HG03558 (cell line): ENCODE results near the gene ATP6V0A4.
"Not testable (repeated sequence)": the region's sequence is repeated elsewhere in the genome, so short reads cannot be mapped to it uniquely, and the experiment has no call there.

Experiments used
- ATAC-seq: cut with Tn5 transposase; IDR thresholded peaks from one replicate; pipeline ENCODE4 v1.9.1; 2021; ENCODE audit warnings: moderate number of reproducible peaks; ENCODE audit not compliant: unreplicated experiment; ENCODE audit errors: extremely low read depth

ATP6V0A4 gene

DNA sequence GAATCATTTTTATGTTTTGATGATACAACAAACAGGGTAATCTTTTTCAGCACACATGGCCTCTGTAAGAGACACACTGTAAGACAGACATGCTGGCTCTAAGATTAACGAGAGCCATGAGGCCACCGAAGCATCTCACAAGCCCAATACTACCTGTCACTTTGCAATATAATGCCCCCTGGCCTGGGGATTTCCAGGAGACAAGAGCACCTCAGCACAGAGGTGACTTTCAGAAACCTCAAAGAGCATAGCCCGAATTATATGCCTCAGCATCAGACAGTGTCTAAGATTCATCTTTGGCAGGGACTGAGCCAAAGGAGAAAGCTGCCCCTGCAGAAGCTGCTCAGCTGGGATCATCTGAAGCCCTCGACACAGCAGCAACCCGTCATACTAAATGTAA is 44.4 kb downstream of the ATP6V0A4 start:
- ATAC-seq = no peak

DNA sequence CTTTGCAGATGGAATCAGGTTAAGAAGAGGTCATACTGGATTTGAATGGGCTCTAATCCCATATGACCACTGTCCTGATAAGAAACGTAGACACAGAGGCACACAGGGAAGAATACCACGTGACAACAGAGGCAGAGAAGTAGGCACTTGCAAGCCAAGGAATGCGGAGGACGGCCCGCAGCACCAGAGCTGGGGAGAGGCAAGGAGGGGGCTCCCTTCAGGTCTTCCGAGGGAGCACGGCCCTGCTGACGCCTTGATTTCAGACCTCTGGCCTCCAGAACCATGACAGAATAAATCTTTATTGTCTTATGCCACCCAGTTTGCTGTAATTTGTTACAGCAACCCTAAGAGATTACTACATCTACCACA is 44.9 kb downstream of the ATP6V0A4 start:
- ATAC-seq = no peak

DNA sequence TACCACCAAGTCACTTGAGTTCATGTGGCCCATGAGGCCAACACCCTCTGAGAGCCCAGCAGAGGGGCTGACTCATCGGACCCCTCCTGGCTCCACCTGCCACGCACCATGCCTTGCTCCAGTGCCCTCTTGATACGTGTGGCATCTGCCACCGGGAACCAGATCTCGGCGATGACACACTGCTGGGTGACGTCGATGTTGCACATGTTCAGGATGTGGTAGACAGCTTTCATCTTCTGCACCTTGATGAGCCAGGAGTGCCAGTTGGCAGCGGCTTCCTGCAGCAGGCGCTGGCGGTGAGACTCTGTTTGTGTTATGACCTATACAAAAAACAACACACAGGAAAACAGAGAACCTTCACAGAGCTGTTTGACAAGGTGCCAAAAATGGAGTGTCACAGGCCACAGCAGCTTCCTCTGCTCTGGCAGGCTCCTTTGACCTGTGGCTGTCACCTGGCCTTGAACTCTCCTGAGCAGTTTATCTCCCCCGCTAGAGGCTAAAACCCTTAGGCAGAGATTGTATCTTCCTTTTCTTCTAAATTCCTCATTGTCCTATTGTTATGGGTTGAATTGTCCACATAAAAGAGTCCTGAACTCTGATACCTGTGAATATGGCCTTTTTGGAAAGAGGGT is 45.4 kb downstream of the ATP6V0A4 start:
- ATAC-seq = peak; percentile 57

DNA sequence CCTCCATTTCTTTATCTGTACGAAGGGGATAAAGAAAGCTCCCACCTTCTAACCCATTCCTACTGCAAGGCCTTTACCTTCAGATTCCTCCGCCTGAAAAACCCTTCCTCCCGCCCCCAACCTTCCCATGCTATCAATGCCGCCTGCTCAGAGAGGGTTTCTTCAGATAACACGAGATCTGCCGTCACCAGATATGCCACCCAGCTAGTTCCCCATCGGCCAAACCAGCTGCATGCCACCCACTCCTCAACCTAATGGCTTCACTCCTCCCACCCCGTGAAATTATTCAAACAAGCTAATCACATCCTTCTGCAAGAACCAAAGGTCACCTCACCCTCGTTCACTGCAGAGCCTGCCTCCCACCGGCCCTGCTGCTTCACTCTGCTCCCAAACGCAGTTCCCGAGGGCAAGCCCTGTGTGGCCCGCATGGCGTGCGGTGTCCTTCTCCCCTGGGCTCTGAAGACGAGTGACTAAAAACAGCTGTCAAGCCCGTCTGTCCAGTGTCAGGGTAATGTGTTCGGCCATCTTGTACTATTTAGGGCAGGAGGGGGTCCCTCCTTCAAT is 47.0 kb downstream of the ATP6V0A4 start:
- no peak for ATAC-seq

DNA sequence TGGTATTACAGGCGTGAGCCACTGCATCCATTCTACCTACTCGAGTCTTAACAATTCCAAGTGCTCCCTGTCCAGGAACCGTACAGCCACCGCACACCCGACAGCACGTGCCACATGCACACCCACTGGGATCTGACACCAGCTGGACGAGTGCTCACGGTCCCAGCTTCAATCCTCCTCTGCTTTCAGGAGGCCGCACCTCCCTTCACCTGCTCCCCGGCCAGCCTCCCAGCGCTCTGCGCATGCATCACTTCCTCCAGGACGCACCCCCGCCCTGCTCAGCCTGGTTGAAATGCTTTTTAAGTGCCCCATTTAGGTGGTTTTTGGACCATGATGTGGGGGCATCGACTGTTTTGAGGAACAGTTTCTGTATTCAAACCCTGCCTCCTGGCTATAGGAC is 47.5 kb downstream of the ATP6V0A4 start:
- ATAC-seq = no peak

DNA sequence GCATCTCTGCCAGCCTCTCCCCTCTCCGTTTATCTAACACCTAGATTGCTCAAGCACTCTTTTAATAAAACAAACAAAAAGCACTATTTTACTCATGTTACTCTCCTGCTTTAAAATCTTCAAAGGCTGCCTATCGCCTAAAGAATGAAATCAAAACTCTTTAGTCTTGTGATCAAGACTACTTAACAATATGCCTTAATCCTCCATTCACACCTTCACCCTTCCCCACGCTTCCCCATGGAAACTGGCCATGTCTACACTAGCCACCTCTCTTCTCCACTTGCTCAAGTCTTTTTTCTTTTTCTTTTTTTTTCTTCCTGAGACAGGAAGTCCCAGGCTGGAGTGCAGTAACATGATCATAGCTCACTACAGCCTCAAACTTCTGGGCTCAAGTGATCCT is 48.0 kb downstream of the ATP6V0A4 start:
- no peak for ATAC-seq

DNA sequence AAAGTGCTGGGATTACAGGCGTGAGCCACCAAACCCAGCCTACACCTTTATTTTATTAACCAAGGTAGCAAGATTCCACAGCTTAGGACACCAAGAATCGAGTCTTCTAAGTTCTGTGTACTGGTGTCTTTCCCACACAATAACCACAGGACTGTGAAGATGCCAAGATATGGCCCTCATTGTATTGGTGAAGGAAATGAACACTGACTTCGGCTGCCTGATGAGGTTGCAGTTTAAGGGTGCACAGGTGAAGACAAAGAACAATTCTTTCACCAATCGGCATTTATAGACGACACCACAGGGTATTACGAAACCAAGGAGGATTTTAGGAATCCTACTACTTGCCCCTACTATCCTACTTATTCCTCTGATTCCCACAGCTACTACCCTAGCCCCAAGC is 49.3 kb downstream of the ATP6V0A4 start:
- ATAC-seq = no peak

DNA sequence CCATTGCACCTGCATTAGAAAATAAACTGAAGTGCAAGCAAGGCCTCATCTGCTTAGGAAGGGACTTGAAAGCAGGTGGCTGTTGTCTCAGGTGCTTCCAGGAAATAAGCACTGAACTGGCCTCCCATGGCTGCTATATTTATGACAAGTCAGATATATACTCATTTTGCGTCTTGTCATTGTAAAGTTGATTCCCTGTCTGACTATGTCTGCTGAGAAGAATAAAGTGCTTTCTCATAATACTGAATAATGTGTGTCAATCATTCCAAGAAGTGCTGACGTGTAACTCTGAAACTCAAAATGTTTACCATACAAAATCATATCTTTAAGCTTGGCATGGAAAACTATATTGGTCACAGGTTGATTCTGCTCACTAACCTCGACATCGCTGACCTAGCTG is 51.9 kb downstream of the ATP6V0A4 start:
- ATAC-seq = no peak

DNA sequence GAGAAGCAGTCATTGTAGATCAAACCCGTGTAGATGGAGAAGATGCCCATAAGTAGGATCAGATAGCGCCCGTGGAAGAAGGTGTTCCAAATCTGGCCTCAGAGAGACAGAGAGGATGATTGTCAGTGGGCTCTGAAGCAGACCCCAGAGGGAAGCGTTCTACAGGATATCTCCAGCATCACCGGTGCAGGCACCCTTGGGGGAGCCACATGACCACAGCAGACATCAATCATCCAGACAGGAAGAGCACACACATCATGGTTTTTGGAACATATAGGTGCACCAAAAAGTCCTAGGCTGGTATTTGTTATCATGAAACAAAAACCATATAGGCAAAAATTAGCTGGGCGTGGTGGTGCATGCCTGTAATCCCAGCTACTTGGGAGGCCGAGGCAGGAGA is 52.8 kb downstream of the ATP6V0A4 start:
- no peak for ATAC-seq

DNA sequence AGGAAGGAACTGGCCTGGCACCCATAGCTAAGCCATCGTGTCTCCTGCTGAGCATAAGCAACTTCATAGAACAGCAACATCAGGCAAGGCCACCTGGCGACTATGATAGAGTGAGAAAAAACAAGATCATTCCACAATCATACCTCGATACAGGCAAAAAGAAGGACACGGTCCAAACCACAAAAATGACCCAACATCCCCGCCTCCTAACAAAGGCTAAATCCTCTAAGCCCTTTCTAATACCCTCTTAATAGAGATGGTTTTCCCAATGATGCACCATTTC is 56.6 kb downstream of the ATP6V0A4 start:
- no peak for ATAC-seq

DNA sequence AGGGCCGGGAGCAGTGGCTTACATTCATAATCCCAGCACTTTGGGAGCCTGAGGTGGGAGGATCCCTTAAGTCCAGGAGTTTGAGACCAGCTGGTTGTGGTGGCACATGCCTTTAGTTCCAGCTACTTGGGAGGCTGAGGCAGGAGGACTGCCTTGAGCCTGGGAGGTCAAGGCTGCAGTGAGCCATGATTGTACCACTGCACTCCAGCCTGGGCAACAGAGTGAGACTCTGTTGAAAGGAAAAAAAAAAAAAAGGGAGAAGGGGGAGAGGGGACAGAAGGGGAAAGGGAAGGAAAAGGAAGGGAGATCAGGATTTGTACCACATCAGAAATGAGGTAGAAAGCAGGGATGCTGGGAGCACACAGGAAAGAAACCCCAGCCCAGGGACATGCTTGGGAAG is 58.1 kb downstream of the ATP6V0A4 start:
- ATAC-seq = no peak

DNA sequence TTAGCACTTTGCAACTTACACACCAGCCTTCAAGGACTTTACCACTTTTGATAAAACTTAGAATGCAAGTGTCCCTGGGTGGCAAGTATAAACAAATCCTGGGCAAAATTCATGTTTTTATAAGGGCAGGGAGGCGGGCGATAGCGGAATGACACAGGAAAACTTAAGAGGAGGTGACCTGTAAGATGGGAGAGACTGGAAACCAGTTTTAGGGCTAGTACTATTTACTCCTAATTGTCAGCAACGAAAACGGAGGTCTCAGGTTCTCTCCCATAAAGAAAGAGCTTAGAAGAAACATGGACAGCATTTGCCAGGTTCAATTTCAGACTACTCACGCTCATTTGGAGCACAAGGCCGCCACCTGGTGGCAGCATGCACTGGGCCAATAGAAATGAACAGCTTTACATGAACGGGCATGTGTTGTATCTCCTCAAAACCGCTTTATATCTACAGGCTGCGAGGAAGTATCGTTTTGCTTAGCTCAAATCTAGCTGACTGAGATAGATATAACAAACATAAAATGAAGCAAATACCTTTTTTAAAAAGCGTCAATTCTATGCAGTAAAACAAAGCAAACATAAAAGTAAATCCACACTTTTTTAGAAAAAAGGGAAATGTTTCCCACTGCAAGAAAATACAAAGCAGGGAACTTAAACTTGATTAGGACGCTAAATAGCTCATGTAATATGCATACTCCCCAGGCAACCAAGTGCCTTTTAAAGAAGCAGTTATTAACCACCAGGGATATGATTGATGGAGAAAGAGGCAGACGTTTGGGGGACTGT is 59.3 kb downstream of the ATP6V0A4 start:
- ATAC-seq = peak; percentile 86

DNA sequence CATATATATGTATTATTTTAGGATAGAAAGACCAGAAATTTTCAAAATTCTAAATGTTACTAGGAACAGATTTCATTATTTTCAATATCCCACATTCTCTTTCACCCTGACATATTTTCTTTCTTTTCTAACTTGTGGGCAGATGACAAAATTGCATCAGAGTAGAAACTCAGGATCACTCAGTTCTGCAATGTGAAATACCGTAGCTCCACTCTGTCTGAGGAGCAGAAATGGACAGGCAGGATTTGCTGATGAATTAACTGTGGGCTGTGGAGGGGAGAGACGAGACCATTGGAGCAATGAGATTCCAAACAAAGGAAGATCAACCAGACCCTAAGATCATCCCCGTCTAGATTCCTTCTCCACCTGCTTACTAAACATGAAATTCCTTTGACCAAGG is 59.9 kb downstream of the ATP6V0A4 start:
- no peak for ATAC-seq

DNA sequence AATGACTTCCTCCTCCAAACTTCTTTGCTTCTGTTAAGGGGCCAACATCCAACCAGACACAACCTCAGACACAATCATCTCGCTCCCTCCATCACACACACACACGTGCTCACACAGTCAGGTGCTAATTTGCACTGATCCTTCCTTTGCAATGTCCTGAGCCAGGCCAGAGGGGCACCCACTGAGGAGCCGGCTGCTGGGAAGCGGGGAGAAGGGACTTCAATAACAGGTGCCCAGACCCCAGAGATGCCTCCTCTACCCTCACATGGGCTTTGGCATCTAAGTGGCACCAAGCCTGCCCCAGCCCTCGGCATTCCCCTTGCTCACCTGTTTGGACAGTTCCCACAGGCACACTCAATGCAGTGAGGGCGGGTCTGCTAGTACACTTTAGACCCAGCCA is 62.6 kb downstream of the ATP6V0A4 start:
- no peak for ATAC-seq

DNA sequence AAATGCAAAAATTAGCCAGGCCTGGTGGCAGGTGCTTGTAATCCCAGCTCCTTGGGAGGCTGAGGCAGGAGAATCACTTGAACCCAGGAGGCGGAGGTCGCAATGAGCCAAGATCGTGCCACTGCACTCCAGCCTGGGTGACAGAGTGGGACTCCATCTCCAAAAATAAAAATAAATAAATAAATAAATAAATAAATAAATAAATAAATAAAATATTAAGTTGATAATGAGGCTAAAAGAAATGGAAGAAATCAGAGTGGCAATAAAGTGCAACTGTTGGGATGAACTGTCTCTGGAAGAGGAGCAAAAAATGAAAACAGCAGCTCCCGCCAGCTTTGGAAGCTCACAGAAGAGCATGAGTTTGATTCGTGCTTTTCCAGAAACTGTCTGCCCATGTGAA is 66.3 kb downstream of the ATP6V0A4 start:
- ATAC-seq = not testable (repeated sequence)

DNA sequence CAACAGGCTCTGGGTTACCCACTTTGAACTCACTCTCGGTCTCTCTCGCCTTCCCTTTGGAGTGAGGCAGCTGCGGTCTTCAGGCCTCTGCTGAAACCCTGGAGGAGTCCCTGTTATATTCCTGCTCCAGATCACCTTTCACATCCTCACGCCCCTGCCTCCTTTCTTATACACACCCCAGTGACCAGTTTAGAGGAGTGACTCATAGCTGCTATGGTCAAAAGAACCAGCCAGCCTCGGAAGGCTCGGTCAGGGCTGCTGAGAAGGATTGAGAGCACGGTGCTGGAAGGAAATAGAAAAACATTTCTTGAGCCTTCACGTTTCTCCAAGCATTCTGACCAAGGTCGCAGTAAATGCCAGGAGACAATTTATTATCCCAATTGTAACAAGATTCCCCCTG is 68.6 kb downstream of the ATP6V0A4 start:
- no peak for ATAC-seq

DNA sequence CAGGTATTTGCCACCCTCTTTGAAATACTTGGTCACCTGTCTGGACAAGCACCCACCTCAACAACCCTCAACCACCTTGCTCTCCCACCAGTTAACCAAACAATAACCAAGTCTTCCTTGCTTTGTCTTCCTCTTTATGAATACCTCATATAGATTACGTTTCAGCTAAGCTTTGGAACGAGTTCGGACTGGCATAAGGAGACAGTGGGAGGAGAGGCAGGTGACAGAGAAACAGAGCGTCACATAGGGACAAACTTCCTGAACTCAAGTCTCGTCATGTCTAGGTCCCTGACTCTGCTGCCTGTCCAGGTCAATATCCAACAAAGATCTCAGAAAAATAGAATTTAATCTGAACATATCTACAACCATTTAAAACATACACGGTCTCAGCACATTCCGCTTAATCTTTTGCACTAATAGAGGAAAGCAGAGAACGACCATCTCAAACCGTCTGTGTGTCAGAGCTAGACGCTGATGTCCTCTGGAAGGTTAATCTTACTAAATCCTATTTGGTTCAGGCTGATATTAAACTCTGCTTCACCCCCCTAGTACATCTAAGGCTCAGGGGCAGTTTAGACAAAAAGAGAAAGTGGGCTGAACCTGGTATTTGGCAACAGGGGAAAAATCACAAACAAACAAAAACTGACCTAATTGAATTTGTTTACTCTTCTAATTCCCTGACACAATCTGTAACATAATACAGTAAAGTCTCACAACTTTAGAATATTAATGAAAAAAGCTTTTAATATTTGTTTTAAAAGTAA is 70.5 kb downstream of the ATP6V0A4 start:
- ATAC-seq = no peak

DNA sequence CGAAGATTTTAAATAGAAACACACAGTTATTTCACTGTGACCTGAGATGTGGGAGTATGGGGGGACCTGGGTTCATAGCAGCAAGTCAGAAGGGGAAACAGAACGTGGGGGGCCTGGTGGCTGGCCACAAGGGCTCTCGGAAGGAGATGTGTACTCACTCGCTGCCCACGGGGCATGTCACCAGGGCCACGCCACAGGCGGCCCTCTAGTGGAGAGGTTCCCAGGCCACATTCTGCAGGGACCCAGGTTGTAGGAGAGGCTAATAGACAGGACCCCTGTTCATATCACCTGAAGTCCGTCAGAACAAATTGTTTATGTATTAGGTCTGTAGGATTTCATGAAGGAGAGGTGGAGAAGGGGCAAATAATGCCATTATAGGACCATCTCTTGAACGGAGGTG is 71.7 kb downstream of the ATP6V0A4 start:
- no peak for ATAC-seq

DNA sequence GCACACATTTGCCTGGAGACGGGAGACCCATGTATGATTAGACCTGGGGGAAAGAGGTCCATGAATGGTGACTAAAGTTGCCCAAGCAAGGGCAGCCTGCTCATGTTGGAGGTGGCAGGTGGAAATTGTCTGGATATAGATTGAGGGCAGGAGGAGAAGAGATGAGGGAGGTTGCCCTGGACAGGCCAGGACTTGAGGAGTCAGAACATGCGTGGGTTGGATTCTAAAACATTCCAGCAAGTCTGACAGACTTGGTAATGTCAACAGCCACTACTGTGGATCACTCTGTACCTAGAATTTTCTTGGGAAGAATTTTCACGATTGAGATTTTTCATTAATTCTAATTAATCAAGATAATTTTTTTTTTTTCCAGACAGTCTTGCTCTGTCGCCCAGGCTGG is 77.7 kb downstream of the ATP6V0A4 start:
- ATAC-seq = no peak

DNA sequence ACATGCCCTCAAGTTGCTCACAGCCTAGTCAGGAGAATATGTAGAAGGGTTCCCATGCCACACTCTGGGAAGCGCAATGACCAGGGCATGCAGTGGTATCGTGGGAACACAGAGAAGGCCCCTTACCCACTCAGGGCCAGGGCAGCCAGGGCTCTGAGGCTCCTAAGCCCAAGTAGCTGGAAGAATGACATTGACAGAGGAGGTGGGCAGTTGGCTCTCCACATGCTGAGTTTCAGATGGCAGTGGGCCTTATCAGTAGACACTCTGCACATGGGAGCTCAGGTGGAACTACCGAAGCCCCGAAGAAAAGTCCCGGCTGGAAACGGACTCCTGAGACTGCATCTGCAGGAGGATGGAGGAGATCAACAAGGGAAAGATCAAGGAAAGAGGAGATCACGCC is 81.1 kb downstream of the ATP6V0A4 start:
- ATAC-seq = no peak

DNA sequence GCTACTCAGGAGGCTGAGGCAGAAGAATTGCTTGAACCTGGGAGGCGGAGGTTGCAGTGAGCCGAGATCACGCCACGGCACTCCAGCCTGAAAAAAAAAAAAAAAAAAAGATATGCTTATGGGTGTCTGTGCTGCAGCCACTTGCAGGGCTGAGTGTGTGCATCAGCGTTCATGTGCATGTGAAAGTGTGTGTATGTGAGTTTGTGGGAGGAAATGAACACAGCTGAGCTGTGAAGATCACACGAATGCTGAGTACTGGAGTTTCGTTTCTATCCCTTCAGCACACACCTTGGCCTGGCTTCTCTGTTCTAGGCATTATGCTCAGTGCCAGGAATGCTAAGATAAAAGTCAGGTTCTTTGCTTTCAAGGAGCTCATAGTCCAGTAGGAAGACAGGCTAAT is 84.8 kb downstream of the ATP6V0A4 start:
- no peak for ATAC-seq
